GM18526 (cell line): ENCODE measurements around the gene ANO1.

Experiments
- POLR2A ChIP-seq: IDR thresholded peaks from 3 replicates; pipeline ENCODE4 v1.6.1; 2011; ENCODE audit not compliant: insufficient read length; ENCODE audit errors: extremely low read depth

ANO1 gene

GRCh38 chr11:70145841-70146240, 67.7 kb downstream of the ANO1 start:
- TF ChIP-seq POLR2A = no peak

GRCh38 chr11:70146299-70146698, 68.2 kb downstream of the ANO1 start:
- no peak for TF ChIP-seq POLR2A

GRCh38 chr11:70146895-70147520, 68.9 kb downstream of the ANO1 start:
- TF ChIP-seq POLR2A = no peak

GRCh38 chr11:70147668-70148067, 69.6 kb downstream of the ANO1 start:
- no peak for TF ChIP-seq POLR2A

- TF ChIP-seq POLR2A = no peak
These were observed 73.6 kb downstream of the ANO1 start for GRCh38 chr11:70151671-70152070.

- no peak for TF ChIP-seq POLR2A
These were observed 75.1 kb downstream of the ANO1 start for GRCh38 chr11:70153133-70153727.

GRCh38 chr11:70155386-70155785, 77.3 kb downstream of the ANO1 start:
- TF ChIP-seq POLR2A = no peak

GRCh38 chr11:70156291-70157037, 78.3 kb downstream of the ANO1 start:
- TF ChIP-seq POLR2A = no peak

- no peak for TF ChIP-seq POLR2A
These were observed 80.1 kb downstream of the ANO1 start for GRCh38 chr11:70158201-70158600.

GRCh38 chr11:70158757-70159389, 80.8 kb downstream of the ANO1 start:
- TF ChIP-seq POLR2A = no peak

GRCh38 chr11:70159627-70160570, 81.8 kb downstream of the ANO1 start:
- no peak for TF ChIP-seq POLR2A

- TF ChIP-seq POLR2A = no peak
These were observed 83.0 kb downstream of the ANO1 start for GRCh38 chr11:70161043-70161625.

GRCh38 chr11:70164705-70165104, 86.6 kb downstream of the ANO1 start:
- no peak for TF ChIP-seq POLR2A

- TF ChIP-seq POLR2A = no peak
These were observed 89.0 kb downstream of the ANO1 start for GRCh38 chr11:70167120-70167519.
